Panc1 (cell line): ENCODE results near the gene VEZF1. TPM values are rescaled to one million over a fixed set of nuclear protein-coding genes. Genes with fewer than 3 reads are reported as not detected.
A peak's percentile ranks its signal among the peaks of the same experiment; 100 is the strongest.

Experiments
- ATAC-seq: fragments of 200-7000 bp; cut with Tn5 transposase; 2 replicates; pipeline ENCODE4 v1.9.1; 2020; ENCODE audit warnings: mild to moderate bottlenecking, moderate library complexity
- BruUV-seq: library from RNA; stranded (reverse); fragments of 400-500 nt; replicated peaks from 2 replicates; lab custom pipeline; 2021; lab: Mats Ljungman, UMichigan
- CTCF ChIA-PET: fragments of 300-600 bp; sonication (Branson Sonifier 250); formaldehyde crosslinking; loops from one replicate; lab custom pipeline; 2022; ENCODE audit warnings: antibody characterized with exemption; lab: Charles Lee
- POLR2A ChIA-PET: fragments of 300-600 bp; sonication (Branson Sonifier 250); formaldehyde crosslinking; loops from one replicate; lab custom pipeline; 2022; ENCODE audit warnings: antibody characterized with exemption; lab: Charles Lee
- DNase-seq: peaks from one replicate; pipeline ENCODE4 v3.0.0-alpha.2; 2010; ENCODE audit warnings: low read depth, low spot score
- H3K27ac ChIP-seq: 2 replicates; pipeline ENCODE4 v1.5.1; 2011; ENCODE audit warnings: mild to moderate bottlenecking, low read length, inconsistent platforms
- H3K27me3 ChIP-seq: fragments of 200-500 bp; sonication (Bioruptor generic); 2 replicates; pipeline ENCODE4 v1.6.0; 2014; ENCODE audit warnings: low read length, inconsistent platforms; ENCODE audit not compliant: control insufficient read depth, insufficient read depth
- H3K36me3 ChIP-seq: fragments of 200-500 bp; sonication (Bioruptor generic); 2 replicates; pipeline ENCODE4 v1.5.1; 2014; ENCODE audit warnings: inconsistent platforms, mild to moderate bottlenecking, low read length, moderate library complexity; ENCODE audit not compliant: control insufficient read depth, insufficient read depth
- H3K4me1 ChIP-seq: 2 replicates; pipeline ENCODE4 v1.5.1; 2011; ENCODE audit warnings: inconsistent platforms, mild to moderate bottlenecking, low read length, moderate library complexity; ENCODE audit not compliant: control insufficient read depth, insufficient read depth
- H3K4me3 ChIP-seq, 2 experiments: 2 replicates each; pipeline ENCODE4 v1.5.1; 2011 to 2012; ENCODE audit warnings: low read depth in 2 of 2, low read length in 2 of 2, mild to moderate bottlenecking in 2 of 2, inconsistent platforms in 1 of 2, moderate library complexity in 1 of 2
- H3K9me3 ChIP-seq: fragments of 200-500 bp; sonication (Bioruptor generic); 2 replicates; pipeline ENCODE4 v1.5.1; 2014; ENCODE audit warnings: low read depth, mild to moderate bottlenecking, inconsistent platforms, low read length, moderate library complexity; ENCODE audit not compliant: control insufficient read depth, insufficient read depth
- POLR2AphosphoS5 ChIP-seq: IDR thresholded peaks from 2 replicates; pipeline ENCODE4 v1.6.1; 2012; ENCODE audit warnings: mild to moderate bottlenecking, low read depth, low read length, moderate library complexity
- SIN3A ChIP-seq: IDR thresholded peaks from 2 replicates; pipeline ENCODE4 v1.6.1; 2012; ENCODE audit warnings: low read depth, mild to moderate bottlenecking, low read length, moderate library complexity, borderline replicate concordance; ENCODE audit not compliant: insufficient read depth
- TCF7L2 ChIP-seq: IDR thresholded peaks from 2 replicates; pipeline ENCODE4 v1.6.1; 2011; ENCODE audit warnings: mild to moderate bottlenecking, low read depth, low read length, inconsistent platforms
- in situ Hi-C: cut with HindIII; loops from 2 replicates; pipeline ENCODE4 v1.10.0; 2016; ENCODE audit warnings: low sequenced_read_pairs, low pct_unique_long_range_greater_than_20kb
- intact Hi-C: fragments of 100-400 bp; cut with micrococcal nuclease; formaldehyde crosslinking; loops from one replicate; pipeline ENCODE4 v1.10.0; 2022; ENCODE audit not compliant: unreplicated experiment
- total RNA-seq: library from RNA; stranded (reverse); gene quantifications from one replicate; pipeline ENCODE4 v1.2.1, GENCODE V29; 2021; ENCODE audit not compliant: unreplicated experiment
- TF ChIP-seq, protein P1 (sequence below): fragments of 450-650 bp; IDR thresholded peaks from 2 replicates; pipeline ENCODE4 v1.5.1; 2017; ENCODE audit warnings: mild to moderate bottlenecking
- TF ChIP-seq, protein P2 (sequence below), 2 experiments: IDR thresholded peaks; 2 replicates each; pipeline ENCODE4 v1.6.1; 2011 to 2012; ENCODE audit warnings: low read depth in 2 of 2, control low read depth in 1 of 2, low read length in 1 of 2, mild to moderate bottlenecking in 1 of 2, moderate library complexity in 1 of 2; ENCODE audit not compliant: insufficient read depth in 1 of 2

The VEZF1 gene
- total RNA-seq, 1 experiment from 2014 or later: 73.5 TPM

DNA sequence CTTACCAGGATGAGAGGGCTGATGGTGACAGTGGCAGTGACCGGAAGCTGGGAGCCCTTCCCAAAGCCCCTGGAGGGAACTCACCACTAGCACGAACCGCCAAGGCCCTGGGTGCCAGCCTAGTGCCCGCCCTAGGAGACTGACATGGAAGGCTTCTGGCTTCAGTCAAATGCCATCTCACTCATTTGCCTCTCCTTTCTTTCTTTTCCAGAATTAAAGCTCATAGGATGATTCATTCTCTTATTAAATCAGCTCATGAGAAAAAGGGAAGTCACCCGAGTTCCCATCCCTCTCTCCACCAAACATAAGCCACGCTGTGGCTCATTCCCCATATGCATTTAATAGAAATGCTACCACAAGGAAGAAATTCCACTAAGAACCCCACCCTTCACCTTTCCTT, 44.9 kb downstream of the VEZF1 start:
- H3K27ac ChIP-seq: peak overlapping the region; percentile 81
- H3K9me3 ChIP-seq: no peaks in the 10 kb centered on the region
- H3K27me3 ChIP-seq: no peaks in the 10 kb centered on the region
- DNase-seq: no peak
- in situ Hi-C loops (no loop called here), intact Hi-C loops (no loop called here)
- H3K36me3 ChIP-seq: no peaks in the 10 kb centered on the region
- TF ChIP-seq, protein P1, sequence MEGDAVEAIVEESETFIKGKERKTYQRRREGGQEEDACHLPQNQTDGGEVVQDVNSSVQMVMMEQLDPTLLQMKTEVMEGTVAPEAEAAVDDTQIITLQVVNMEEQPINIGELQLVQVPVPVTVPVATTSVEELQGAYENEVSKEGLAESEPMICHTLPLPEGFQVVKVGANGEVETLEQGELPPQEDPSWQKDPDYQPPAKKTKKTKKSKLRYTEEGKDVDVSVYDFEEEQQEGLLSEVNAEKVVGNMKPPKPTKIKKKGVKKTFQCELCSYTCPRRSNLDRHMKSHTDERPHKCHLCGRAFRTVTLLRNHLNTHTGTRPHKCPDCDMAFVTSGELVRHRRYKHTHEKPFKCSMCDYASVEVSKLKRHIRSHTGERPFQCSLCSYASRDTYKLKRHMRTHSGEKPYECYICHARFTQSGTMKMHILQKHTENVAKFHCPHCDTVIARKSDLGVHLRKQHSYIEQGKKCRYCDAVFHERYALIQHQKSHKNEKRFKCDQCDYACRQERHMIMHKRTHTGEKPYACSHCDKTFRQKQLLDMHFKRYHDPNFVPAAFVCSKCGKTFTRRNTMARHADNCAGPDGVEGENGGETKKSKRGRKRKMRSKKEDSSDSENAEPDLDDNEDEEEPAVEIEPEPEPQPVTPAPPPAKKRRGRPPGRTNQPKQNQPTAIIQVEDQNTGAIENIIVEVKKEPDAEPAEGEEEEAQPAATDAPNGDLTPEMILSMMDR: no peak
- TF ChIP-seq TCF7L2 (no peak), POLR2AphosphoS5 (no peak), SIN3A (no peak)
- TF ChIP-seq, protein P2, sequence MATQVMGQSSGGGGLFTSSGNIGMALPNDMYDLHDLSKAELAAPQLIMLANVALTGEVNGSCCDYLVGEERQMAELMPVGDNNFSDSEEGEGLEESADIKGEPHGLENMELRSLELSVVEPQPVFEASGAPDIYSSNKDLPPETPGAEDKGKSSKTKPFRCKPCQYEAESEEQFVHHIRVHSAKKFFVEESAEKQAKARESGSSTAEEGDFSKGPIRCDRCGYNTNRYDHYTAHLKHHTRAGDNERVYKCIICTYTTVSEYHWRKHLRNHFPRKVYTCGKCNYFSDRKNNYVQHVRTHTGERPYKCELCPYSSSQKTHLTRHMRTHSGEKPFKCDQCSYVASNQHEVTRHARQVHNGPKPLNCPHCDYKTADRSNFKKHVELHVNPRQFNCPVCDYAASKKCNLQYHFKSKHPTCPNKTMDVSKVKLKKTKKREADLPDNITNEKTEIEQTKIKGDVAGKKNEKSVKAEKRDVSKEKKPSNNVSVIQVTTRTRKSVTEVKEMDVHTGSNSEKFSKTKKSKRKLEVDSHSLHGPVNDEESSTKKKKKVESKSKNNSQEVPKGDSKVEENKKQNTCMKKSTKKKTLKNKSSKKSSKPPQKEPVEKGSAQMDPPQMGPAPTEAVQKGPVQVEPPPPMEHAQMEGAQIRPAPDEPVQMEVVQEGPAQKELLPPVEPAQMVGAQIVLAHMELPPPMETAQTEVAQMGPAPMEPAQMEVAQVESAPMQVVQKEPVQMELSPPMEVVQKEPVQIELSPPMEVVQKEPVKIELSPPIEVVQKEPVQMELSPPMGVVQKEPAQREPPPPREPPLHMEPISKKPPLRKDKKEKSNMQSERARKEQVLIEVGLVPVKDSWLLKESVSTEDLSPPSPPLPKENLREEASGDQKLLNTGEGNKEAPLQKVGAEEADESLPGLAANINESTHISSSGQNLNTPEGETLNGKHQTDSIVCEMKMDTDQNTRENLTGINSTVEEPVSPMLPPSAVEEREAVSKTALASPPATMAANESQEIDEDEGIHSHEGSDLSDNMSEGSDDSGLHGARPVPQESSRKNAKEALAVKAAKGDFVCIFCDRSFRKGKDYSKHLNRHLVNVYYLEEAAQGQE (IDR thresholded peaks at IDR 0.05; ENCODE audit: insufficient read depth in 1 of 2, low read depth in 2 of 2, low read length in 1 of 2): no peak
- H3K4me3 ChIP-seq: no peak overlapping the region
- no peak for ATAC-seq
- BruUV-seq: no TSS peak
- H3K4me1 ChIP-seq: peaks cover 86% of the 10 kb centered on the region
- ChIA-PET POLR2A (interaction anchor here (0.5 to 0.6 kb wide), 2 partner anchors 8 to 16 kb away, joined by 4 to 6 read pairs; no protein-coding TSS in a partner anchor), CTCF (no interaction called here)

DNA sequence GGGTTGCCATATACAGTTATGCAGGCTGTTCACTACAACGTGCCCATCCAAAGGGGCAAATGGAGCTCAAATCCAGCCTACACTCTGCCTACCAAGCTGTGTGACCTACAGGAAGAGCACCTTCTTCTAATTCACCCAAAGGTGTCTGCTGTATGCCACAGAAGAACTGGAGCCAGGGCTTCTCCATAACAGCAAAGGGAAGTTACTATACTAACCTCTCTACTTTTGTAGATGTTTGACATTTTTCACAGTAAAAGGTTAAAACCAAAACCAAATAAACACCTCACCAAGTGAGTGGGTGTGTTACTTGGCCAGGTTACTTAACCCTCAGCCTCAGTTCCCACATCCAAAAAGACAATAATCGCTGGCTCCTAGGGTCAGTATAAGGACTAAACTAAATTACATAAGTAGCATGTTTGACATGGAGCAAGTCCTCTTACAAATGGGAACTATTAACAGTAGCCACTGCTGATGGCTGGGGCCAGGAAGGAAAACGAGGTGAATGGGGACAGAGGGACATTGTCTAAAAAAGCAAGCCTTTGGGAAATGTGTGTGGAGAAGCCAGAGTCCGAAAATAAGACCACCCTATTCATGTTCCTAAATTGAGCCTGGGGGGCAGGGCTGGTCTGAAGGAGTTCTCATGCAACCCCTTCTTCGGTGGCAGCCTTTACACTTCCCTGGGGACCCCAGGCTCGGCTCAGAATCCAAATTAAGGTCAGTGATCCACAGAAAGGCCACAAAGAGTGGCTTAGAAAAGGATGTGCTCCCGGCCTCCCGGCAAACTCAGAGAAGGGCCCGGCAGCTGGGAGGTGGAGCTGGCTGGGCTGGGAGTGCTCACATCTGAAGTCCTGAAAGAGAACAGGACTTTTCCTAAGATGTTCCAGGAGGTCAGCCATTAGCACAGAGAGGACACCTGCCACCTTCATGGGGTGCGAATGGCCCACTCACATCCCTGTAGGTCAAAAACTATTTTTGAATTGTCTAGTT, 46.4 kb downstream of the VEZF1 start:
- Histone ChIP-seq H3K36me3 (no peaks in the 10 kb centered on the region), H3K4me3 (no peak overlapping the region), H3K27ac (peak overlapping the region; percentile 76), H3K9me3 (no peaks in the 10 kb centered on the region), H3K4me1 (peaks cover 80% of the 10 kb centered on the region), H3K27me3 (no peaks in the 10 kb centered on the region)
- in situ Hi-C loops: no loop called here
- intact Hi-C loops: no loop called here
- DNase-seq (no peak), ATAC-seq (no peak)
- ChIA-PET POLR2A (no interaction called here), CTCF (interaction anchor here (0.6 kb wide), 2 partner anchors 22 to 58 kb away, joined by 3 read pairs; no protein-coding TSS in a partner anchor)
- BruUV-seq: TSS peak; percentile 3
- TF ChIP-seq SIN3A: no peak
